ENCODE data around the gene LUC7L3.
"Not testable (repeated sequence)": the region's sequence is repeated elsewhere in the genome, so short reads cannot be mapped to it uniquely, and the experiment has no call there.

LUC7L3 gene

GRCh38 chr17:50686494-50687199 is 32.8 kb upstream of the LUC7L3 start:
- peak; percentile 70 for DNase-seq

- no peak for DNase-seq
Observed at GRCh38 chr17:50687200-50688066, 32.0 kb upstream of the LUC7L3 start.

- peak; percentile 71 for DNase-seq
Observed at GRCh38 chr17:50688245-50688644, 31.2 kb upstream of the LUC7L3 start.

- DNase-seq, result no peak
Observed at GRCh38 chr17:50689251-50689650, 30.2 kb upstream of the LUC7L3 start.

GRCh38 chr17:50689956-50690886 is 29.2 kb upstream of the LUC7L3 start:
- DNase-seq, result peak; percentile 31

- no peak for DNase-seq
Observed at GRCh38 chr17:50690887-50691549, 28.4 kb upstream of the LUC7L3 start.

- DNase-seq, result peak; percentile 17
Observed at GRCh38 chr17:50691550-50692447, 27.6 kb upstream of the LUC7L3 start.

GRCh38 chr17:50692448-50693035 is 26.9 kb upstream of the LUC7L3 start:
- no peak for DNase-seq

- DNase-seq, result no peak
Observed at GRCh38 chr17:50693036-50693682, 26.2 kb upstream of the LUC7L3 start.

GRCh38 chr17:50696365-50696879 is 23.0 kb upstream of the LUC7L3 start:
- DNase-seq, result no peak

GRCh38 chr17:50697062-50697461 is 22.3 kb upstream of the LUC7L3 start:
- no peak for DNase-seq

GRCh38 chr17:50697663-50698272 is 21.6 kb upstream of the LUC7L3 start:
- DNase-seq, result no peak

GRCh38 chr17:50699410-50699809 is 20.0 kb upstream of the LUC7L3 start:
- DNase-seq, result no peak

- no peak for DNase-seq
Observed at GRCh38 chr17:50703162-50703561, 16.2 kb upstream of the LUC7L3 start.

- DNase-seq, result peak; percentile 94
Observed at GRCh38 chr17:50707289-50708049, 11.9 kb upstream of the LUC7L3 start, which contains the start of gene ANKRD40. Gene ANKRD40, minus strand, starts transcription at chr17:50707914. Its CDS starts 260 bp downstream, at chr17:50707654.

GRCh38 chr17:50708050-50709000 is 11.1 kb upstream of the LUC7L3 start:
- peak; percentile 75 for DNase-seq

- not testable (repeated sequence) for DNase-seq
Observed at GRCh38 chr17:50709053-50709452, 10.3 kb upstream of the LUC7L3 start.

- no peak for DNase-seq
Observed at GRCh38 chr17:50710025-50710424, 9.4 kb upstream of the LUC7L3 start.

Data from DMS79 treated with DMSO at 0.1 percent for 48 hours (cell line).